ENCODE results near the gene SGK1.

GRCh38 chr6:134152767-134153485 is 165.0 kb downstream of the SGK1 start:
- no peak for TF ChIP-seq EP300 (IDR thresholded peaks at IDR 0.05; ENCODE audit: low read depth)
- no peak for TF ChIP-seq CTCF (IDR thresholded peaks at IDR 0.05)
